GM12892 (cell line): ENCODE measurements around the gene DPF3.

Experiments
- POLR2A ChIP-seq: IDR thresholded peaks from 2 replicates; pipeline ENCODE4 v1.6.1; 2011; ENCODE audit warnings: low read depth, low read length, control low read depth
- POLR2AphosphoS5 ChIP-seq: IDR thresholded peaks from 2 replicates; pipeline ENCODE4 v1.6.1; 2011; ENCODE audit warnings: low read depth, low read length, control low read depth
- TAF1 ChIP-seq: IDR thresholded peaks from 2 replicates; pipeline ENCODE4 v1.6.1; 2011; ENCODE audit warnings: low read depth, mild to moderate bottlenecking, control low read depth, low read length, borderline replicate concordance

DNA sequence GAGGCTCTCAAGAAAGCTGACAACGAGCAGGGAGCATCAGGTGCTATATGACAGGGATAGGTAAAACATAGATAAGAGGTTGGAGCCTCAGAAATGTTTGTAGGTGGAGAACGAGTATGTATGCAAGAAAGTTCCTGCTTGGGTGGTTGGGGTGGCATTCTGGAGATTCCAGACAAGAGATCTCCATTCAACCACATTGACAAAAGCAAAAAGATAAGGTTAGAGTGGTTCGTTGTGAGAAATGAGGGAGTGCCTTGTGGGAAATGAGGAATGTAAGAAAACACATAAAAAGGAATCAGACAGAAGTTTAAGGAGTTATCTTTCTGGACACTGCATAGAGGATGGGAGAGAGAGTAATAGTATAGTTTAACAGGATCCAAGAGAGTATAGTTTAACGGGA lies 290.3 kb downstream of the DPF3 start:
- no peak for TF ChIP-seq POLR2A
- no peak for TF ChIP-seq TAF1
- TF ChIP-seq POLR2AphosphoS5, result no peak
